ENCODE results near the gene ZBTB5.
"Not testable (repeated sequence)": the region's sequence is repeated elsewhere in the genome, so short reads cannot be mapped to it uniquely, and the experiment has no call there.

Gene ZBTB5

GRCh38 chr9:37486616-37487548 lies 21.6 kb upstream of the ZBTB5 start:
- peak; percentile 41 for DNase-seq (ENCODE audit: low read depth)
- TF ChIP-seq CTCF (IDR thresholded peaks at IDR 0.05; ENCODE audit: control insufficient read depth, extremely low read depth, insufficient read depth), result no peak
- H3K4me3 ChIP-seq (ENCODE audit: low read depth, low read length), result peak overlapping the region; percentile 92

GRCh38 chr9:37486256-37486615 lies 21.0 kb upstream of the ZBTB5 start:
- H3K4me3 ChIP-seq (ENCODE audit: low read depth, low read length), result peak overlapping the region; percentile 92
- no peak for TF ChIP-seq CTCF (IDR thresholded peaks at IDR 0.05; ENCODE audit: control insufficient read depth, extremely low read depth, insufficient read depth)
- DNase-seq (ENCODE audit: low read depth), result no peak

DNA sequence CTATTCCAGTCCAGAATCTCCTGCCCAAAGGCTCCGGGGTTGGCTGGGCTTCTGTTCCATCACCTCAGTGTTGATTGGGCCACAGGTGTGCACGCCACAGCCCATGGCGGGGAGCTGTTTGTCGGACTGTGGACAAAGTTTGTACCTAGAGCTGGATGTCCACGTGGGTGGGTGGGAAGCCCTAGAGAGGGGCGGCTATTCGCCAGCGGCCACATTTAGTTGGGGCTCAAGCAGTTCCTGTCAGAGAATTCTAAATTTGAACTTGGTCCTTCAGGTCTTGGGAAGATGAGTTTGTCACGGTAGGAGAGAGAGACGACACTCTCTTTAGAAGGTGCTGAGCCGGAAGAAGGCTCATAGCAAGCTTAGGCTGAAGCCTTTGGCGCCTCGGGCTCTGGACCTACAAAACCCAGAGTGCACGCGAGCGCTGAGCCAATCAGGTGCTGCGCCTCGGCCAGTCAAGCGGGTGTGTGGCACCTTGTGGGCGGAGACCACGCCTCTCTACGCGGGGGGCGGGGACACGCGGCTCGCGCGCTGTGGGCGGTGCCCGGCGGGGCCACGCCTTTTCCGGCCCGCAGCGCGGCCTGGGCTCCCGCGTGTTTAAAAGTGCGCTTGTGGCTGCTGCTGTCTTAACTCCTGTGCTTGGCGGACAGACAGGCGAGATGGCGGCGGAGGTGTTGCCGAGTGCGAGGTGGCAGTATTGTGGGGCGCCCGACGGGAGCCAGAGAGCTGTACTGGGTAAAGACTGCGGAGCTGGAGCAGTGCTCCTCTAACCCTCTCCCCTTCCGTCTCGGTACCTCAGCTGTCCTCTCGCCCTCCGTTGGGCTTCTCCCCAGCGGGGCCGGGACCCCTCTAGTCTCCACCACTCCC lies 20.4 kb upstream of the ZBTB5 start, which contains the start of gene POLR1E:
POLR1E (plus strand) TSS at position 560 of the 867 bp plus-strand sequence; CDS start at position 660, 100 bp downstream.
- no peak for TF ChIP-seq CTCF (IDR thresholded peaks at IDR 0.05; ENCODE audit: control insufficient read depth, extremely low read depth, insufficient read depth)
- peak; percentile 93 for DNase-seq (ENCODE audit: low read depth)
- peak within 1 kb of the TSS; percentile 92 for H3K4me3 ChIP-seq (ENCODE audit: low read depth, low read length)

DNA sequence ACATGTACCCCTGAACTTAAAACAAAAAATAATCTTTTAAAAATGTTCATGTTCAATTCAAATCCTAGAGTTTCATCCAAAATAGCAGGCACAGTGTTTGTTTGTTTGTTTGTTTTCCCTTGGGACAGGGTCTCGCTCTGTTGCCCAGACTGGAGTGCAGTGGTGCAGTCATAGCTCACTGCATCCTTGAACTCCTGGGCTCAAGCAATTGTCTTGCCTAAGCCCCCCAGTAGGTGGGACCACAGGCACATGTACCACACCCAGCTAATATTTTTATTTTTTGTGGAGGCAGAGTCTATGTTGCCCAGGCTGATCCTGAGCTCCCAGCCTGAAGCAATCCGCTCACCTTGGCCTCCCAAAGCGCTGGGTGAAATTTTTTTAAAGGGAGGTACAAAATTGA lies 15.5 kb upstream of the ZBTB5 start:
- no peak for TF ChIP-seq CTCF (IDR thresholded peaks at IDR 0.05; ENCODE audit: control insufficient read depth, extremely low read depth, insufficient read depth)
- DNase-seq (ENCODE audit: low read depth), result no peak
- no peak overlapping the region for H3K4me3 ChIP-seq (ENCODE audit: low read depth, low read length)

DNA sequence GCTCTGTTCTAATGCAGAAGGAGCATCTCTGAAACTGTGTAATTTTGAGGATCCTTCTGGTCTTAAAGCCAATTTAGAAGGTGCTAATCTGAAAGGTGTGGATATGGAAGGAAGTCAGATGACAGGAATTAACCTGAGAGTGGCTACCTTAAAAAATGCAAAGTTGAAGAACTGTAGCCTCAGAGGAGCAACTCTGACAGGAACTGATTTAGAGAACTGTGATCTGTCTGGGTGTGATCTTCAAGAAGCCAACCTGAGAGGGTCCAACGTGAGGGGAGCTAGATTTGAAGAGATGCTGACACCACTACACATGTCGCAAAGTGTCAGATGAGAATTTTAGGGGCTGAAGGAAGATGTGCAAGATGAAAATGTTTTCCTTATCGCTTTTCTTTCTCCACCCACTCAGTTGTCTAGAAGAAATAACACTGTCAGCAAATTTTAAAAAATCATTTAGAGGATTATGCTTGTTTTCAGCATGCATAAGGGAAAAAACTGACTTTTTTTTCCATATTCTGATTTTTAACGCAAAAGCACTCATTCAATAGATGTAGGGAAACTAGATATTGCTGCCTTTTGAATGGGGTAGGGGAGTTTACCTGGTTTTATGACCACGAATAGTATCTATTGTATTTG lies 12.9 kb upstream of the ZBTB5 start:
- H3K4me3 ChIP-seq (ENCODE audit: low read depth, low read length); DNase-seq (ENCODE audit: low read depth): not testable (repeated sequence)

- not testable (repeated sequence) for H3K4me3 ChIP-seq (ENCODE audit: low read depth, low read length); DNase-seq (ENCODE audit: low read depth)
Observed at GRCh38 chr9:37477443-37477842, 12.2 kb upstream of the ZBTB5 start.

DNA sequence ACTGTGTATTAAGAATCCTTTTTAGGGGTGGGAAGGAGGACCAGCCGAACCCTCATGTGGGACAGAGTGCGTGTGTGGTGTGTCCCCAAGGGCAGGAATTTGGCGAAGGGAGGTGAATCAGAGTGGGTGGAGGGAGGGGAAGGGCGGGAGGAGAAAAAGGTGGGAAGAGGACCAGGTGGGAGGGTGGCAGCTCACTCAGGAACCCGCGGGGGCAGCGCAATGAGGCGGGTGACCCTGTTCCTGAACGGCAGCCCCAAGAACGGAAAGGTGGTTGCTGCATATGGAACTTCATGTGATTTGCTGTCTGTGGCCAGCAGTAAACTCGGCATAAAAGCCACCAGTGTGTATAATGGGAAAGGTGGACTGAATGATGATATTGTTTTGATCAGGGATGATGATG lies 11.7 kb upstream of the ZBTB5 start:
- H3K4me3 ChIP-seq (ENCODE audit: low read depth, low read length), result no peak overlapping the region
- no peak for DNase-seq (ENCODE audit: low read depth)
- no peak for TF ChIP-seq CTCF (IDR thresholded peaks at IDR 0.05; ENCODE audit: control insufficient read depth, extremely low read depth, insufficient read depth)
